RWPE2 (cell line): ENCODE data around the gene PDP2.

ENCODE experiments used
- ATAC-seq: fragments of 200-7000 bp; cut with Tn5 transposase; 3 replicates; pipeline ENCODE4 v1.9.1; 2021; ENCODE audit warnings: low read depth
- DNase-seq: peaks from one replicate; pipeline ENCODE4 v3.0.0-alpha.2; 2020; ENCODE audit warnings: low spot score
- H3K27ac ChIP-seq: fragments of 450-650 bp; 2 replicates; pipeline ENCODE4 v1.5.1; 2017; ENCODE audit warnings: mild to moderate bottlenecking; ENCODE audit not compliant: poor library complexity, severe bottlenecking
- H3K27me3 ChIP-seq: fragments of 250-450 bp; sonication (Bioruptor Pico); 2 replicates; pipeline ENCODE4 v1.5.1; 2021; ENCODE audit warnings: mild to moderate bottlenecking, moderate library complexity; ENCODE audit not compliant: insufficient read depth, poor library complexity, severe bottlenecking
- H3K36me3 ChIP-seq: fragments of 250-450 bp; sonication (Bioruptor Pico); 2 replicates; pipeline ENCODE4 v1.5.1; 2020; ENCODE audit warnings: low read depth, mild to moderate bottlenecking, moderate library complexity
- H3K4me1 ChIP-seq: fragments of 250-450 bp; sonication (Bioruptor Pico); 2 replicates; pipeline ENCODE4 v1.5.1; 2021; ENCODE audit warnings: mild to moderate bottlenecking, moderate library complexity; ENCODE audit not compliant: insufficient read depth, poor library complexity, severe bottlenecking
- H3K4me3 ChIP-seq: fragments of 250-450 bp; sonication (Bioruptor Pico); 2 replicates; pipeline ENCODE4 v1.5.1; 2021; ENCODE audit warnings: mild to moderate bottlenecking, moderate library complexity; ENCODE audit not compliant: severe bottlenecking
- H3K9me3 ChIP-seq: fragments of 250-450 bp; sonication (Bioruptor Pico); 2 replicates; pipeline ENCODE4 v1.5.1; 2021; ENCODE audit warnings: mild to moderate bottlenecking, moderate library complexity; ENCODE audit not compliant: severe bottlenecking
- CTCF ChIP-seq: fragments of 450-650 bp; IDR thresholded peaks from one replicate; pipeline ENCODE4 v1.5.1; 2017; ENCODE audit warnings: mild to moderate bottlenecking, moderate library complexity; ENCODE audit not compliant: poor library complexity, severe bottlenecking

PDP2 gene

GRCh38 chr16:66881560-66881959 is 1.2 kb downstream of the PDP2 start:
- Histone ChIP-seq H3K27me3 (no peaks in the 10 kb centered on the region), H3K36me3 (peaks cover 40% of the 10 kb centered on the region), H3K4me3 (peak overlapping the region; percentile 63), H3K9me3 (no peaks in the 10 kb centered on the region), H3K4me1 (peaks cover 6% of the 10 kb centered on the region), H3K27ac (peak overlapping the region; percentile 34)
- no peak for ATAC-seq
- no peak for TF ChIP-seq CTCF
- no peak for DNase-seq

- Histone ChIP-seq H3K36me3 (peaks cover 45% of the 10 kb centered on the region), H3K27ac (no peak overlapping the region), H3K9me3 (no peaks in the 10 kb centered on the region), H3K4me1 (peaks cover 6% of the 10 kb centered on the region), H3K27me3 (no peaks in the 10 kb centered on the region), H3K4me3 (no peak overlapping the region)
- ATAC-seq (no peak), DNase-seq (no peak)
- no peak for TF ChIP-seq CTCF
These were observed 1.7 kb downstream of the PDP2 start for GRCh38 chr16:66881964-66882508.

GRCh38 chr16:66882702-66883101 is 2.4 kb downstream of the PDP2 start:
- DNase-seq (no peak), ATAC-seq (no peak)
- Histone ChIP-seq H3K9me3 (no peaks in the 10 kb centered on the region), H3K27ac (no peak overlapping the region), H3K36me3 (peaks cover 49% of the 10 kb centered on the region), H3K4me1 (peaks cover 6% of the 10 kb centered on the region), H3K27me3 (no peaks in the 10 kb centered on the region), H3K4me3 (no peak overlapping the region)
- TF ChIP-seq CTCF, result no peak

GRCh38 chr16:66885491-66885890 is 5.2 kb downstream of the PDP2 start:
- peaks cover 66% of the 10 kb centered on the region for H3K36me3 ChIP-seq
- H3K27me3 ChIP-seq, result no peaks in the 10 kb centered on the region
- no peaks in the 10 kb centered on the region for H3K9me3 ChIP-seq
- peaks cover 4% of the 10 kb centered on the region for H3K4me1 ChIP-seq
- no peak for TF ChIP-seq CTCF
- no peak for ATAC-seq
- H3K4me3 ChIP-seq, result no peak overlapping the region
- no peak overlapping the region for H3K27ac ChIP-seq
- DNase-seq, result no peak

- DNase-seq, result no peak
- H3K27ac ChIP-seq, result no peak overlapping the region
- peaks cover 4% of the 10 kb centered on the region for H3K4me1 ChIP-seq
- H3K9me3 ChIP-seq, result no peaks in the 10 kb centered on the region
- no peak for ATAC-seq
- H3K27me3 ChIP-seq, result no peaks in the 10 kb centered on the region
- no peak for TF ChIP-seq CTCF
- H3K4me3 ChIP-seq, result no peak overlapping the region
- peaks cover 68% of the 10 kb centered on the region for H3K36me3 ChIP-seq
These were observed 6.0 kb downstream of the PDP2 start for GRCh38 chr16:66886321-66886720.
